GM12878 (cell line): ENCODE measurements around the gene GLIPR2.

Experiments
- CTCF ChIP-seq, 3 experiments: IDR thresholded peaks in 2 of 3; conservative IDR thresholded peaks in 1 of 3; 2 replicates each; pipeline ENCODE4 v1.5.1; 2011; ENCODE audit warnings: low read depth in 3 of 3, low read length in 3 of 3, mild to moderate bottlenecking in 3 of 3, control low read depth in 2 of 3, moderate library complexity in 2 of 3, inconsistent platforms in 1 of 3, mixed read lengths in 1 of 3; ENCODE audit not compliant: control insufficient read depth in 2 of 3, insufficient read depth in 1 of 3; ENCODE audit errors: extremely low read depth in 1 of 3
- EZH2 ChIP-seq: IDR thresholded peaks from 2 replicates; pipeline ENCODE4 v1.6.1; 2012; ENCODE audit warnings: low read depth, mild to moderate bottlenecking, control low read depth, inconsistent platforms, low read length, borderline replicate concordance; ENCODE audit not compliant: control insufficient read depth
- JUND ChIP-seq: IDR thresholded peaks from 2 replicates; pipeline ENCODE4 v1.6.1; 2012; ENCODE audit warnings: low read depth, mild to moderate bottlenecking, low read length, improper control_type of control experiment, moderate library complexity
- SREBF2 ChIP-seq: IDR thresholded peaks from 2 replicates; pipeline ENCODE4 v1.6.1; 2012; ENCODE audit warnings: mild to moderate bottlenecking, low read length
- TF ChIP-seq, protein P1 (sequence below): IDR thresholded peaks from 2 replicates; pipeline ENCODE4 v1.6.1; 2012; ENCODE audit warnings: mild to moderate bottlenecking, low read depth, low read length

DNA sequence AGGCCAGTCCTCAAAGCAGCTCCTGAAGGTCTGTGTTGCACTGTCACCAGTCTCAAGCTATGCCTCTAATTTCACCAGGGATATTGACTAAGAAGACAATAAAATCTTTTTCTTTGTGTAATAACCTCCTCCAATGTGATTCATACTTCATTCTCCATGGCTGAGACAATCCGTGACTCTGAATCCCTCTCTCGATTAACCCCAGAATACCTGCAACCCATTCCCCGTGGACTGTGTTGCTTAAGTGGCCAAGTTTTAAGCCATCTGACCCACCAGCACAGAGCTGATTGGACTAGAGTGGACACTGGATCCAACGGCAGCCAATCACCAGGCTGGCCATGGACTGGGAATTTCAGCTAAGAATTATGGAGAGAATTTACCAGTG, 27.2 kb downstream of the GLIPR2 start:
- TF ChIP-seq CTCF (IDR thresholded peaks at IDR 0.05 in 2 of 3, conservative IDR thresholded peaks at IDR 0.05 in 1 of 3; ENCODE audit: control insufficient read depth in 2 of 3, extremely low read depth in 1 of 3, insufficient read depth in 1 of 3, low read depth in 3 of 3, low read length in 3 of 3) (no peak), JUND (no peak), EZH2 (no peak), SREBF2 (no peak)
- TF ChIP-seq, protein P1, sequence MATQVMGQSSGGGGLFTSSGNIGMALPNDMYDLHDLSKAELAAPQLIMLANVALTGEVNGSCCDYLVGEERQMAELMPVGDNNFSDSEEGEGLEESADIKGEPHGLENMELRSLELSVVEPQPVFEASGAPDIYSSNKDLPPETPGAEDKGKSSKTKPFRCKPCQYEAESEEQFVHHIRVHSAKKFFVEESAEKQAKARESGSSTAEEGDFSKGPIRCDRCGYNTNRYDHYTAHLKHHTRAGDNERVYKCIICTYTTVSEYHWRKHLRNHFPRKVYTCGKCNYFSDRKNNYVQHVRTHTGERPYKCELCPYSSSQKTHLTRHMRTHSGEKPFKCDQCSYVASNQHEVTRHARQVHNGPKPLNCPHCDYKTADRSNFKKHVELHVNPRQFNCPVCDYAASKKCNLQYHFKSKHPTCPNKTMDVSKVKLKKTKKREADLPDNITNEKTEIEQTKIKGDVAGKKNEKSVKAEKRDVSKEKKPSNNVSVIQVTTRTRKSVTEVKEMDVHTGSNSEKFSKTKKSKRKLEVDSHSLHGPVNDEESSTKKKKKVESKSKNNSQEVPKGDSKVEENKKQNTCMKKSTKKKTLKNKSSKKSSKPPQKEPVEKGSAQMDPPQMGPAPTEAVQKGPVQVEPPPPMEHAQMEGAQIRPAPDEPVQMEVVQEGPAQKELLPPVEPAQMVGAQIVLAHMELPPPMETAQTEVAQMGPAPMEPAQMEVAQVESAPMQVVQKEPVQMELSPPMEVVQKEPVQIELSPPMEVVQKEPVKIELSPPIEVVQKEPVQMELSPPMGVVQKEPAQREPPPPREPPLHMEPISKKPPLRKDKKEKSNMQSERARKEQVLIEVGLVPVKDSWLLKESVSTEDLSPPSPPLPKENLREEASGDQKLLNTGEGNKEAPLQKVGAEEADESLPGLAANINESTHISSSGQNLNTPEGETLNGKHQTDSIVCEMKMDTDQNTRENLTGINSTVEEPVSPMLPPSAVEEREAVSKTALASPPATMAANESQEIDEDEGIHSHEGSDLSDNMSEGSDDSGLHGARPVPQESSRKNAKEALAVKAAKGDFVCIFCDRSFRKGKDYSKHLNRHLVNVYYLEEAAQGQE: no peak
